Transverse colon (tissue), 4 donors: ENCODE results near the gene PIR. TPM values are rescaled to one million over a fixed set of nuclear protein-coding genes. Genes with fewer than 3 reads are reported as not detected.

Experiments used
- DNase-seq: peaks from one replicate; pipeline ENCODE4 v3.0.0-alpha.2; 2019
- H3K27ac ChIP-seq, 4 donors: fragments of 200-600 bp; sonication (generic); 2 replicates each; pipeline ENCODE4 v1.5.1; 2016 to 2018; ENCODE audit warnings: inconsistent platforms in 4 of 4
- H3K27me3 ChIP-seq: fragments of 200-600 bp; sonication (generic); 2 replicates; pipeline ENCODE4 v1.5.1; 2017; ENCODE audit warnings: inconsistent platforms
- H3K36me3 ChIP-seq, 4 donors: fragments of 200-600 bp; sonication (generic); 2 replicates each; pipeline ENCODE4 v1.5.1; 2017 to 2019; ENCODE audit warnings: inconsistent platforms in 4 of 4
- H3K4me1 ChIP-seq, 4 donors: fragments of 200-600 bp; sonication (generic); 2 replicates each; pipeline ENCODE4 v1.5.1; 2017 to 2020; ENCODE audit warnings: inconsistent platforms in 4 of 4
- H3K4me3 ChIP-seq, 4 donors: fragments of 200-600 bp; sonication (generic); 1 replicate in 1 of 4; 2 replicates in 3 of 4; pipeline versions ENCODE4 v1.5.1 to v1.6.1; 2017 to 2019; ENCODE audit warnings: inconsistent platforms in 4 of 4
- H3K9me3 ChIP-seq, 2 donors: fragments of 200-600 bp; sonication (generic); 2 replicates each; pipeline ENCODE4 v1.5.1; 2017 to 2019; ENCODE audit warnings: inconsistent platforms in 2 of 2
- EP300 ChIP-seq: sonication (generic); formaldehyde crosslinking; IDR thresholded peaks from one replicate; pipeline ENCODE4 v1.6.1; 2017; ENCODE audit warnings: antibody characterized with exemption, low read depth
- POLR2A ChIP-seq: fragments of 450-650 bp; IDR thresholded peaks from one replicate; pipeline ENCODE4 v1.6.1; 2016; ENCODE audit warnings: antibody characterized with exemption, mild to moderate bottlenecking, moderate library complexity
- POLR2AphosphoS5 ChIP-seq, 3 donors: sonication (generic); formaldehyde crosslinking; IDR thresholded peaks; one replicate each; pipeline ENCODE4 v1.6.1; 2016; ENCODE audit warnings: antibody characterized with exemption in 3 of 3
- WGBS, 2 donors: methylation state at CpG; one replicate each; pipeline ENCODE4 v1.1.5; 2018; ENCODE audit warnings: low coverage in 1 of 2; 5-methylcytosine and 5-hydroxymethylcytosine counted together
- in situ Hi-C, 4 donors: fragments of 200-750 bp; cut with MboI; loops; one replicate each; pipeline versions ENCODE4 v1.15.0 to v1.15.1; 2017; ENCODE audit warnings: low sequenced_read_pairs in 3 of 4, low pct_ligation_motif_present in 1 of 4, low pct_unique_long_range_greater_than_20kb in 1 of 4
- intact Hi-C: fragments of 100-400 bp; cut with DNase I; formaldehyde crosslinking; loops from one replicate; pipeline ENCODE4 v1.15.1; 2023; ENCODE audit warnings: low total_unique reads
- total RNA-seq, 4 donors: library from RNA; depleted of rRNA; stranded (reverse); fragments of >200 nt; gene quantifications; one replicate each; pipeline ENCODE4 v1.1.0, GENCODE V29; 2016
- TF ChIP-seq, protein P1 (sequence below), 5 experiments: fragments of 200-600 bp in 3 of 5; fragments of 450-650 bp in 2 of 5; sonication (generic) in 3 of 5; IDR thresholded peaks; 1 replicate in 2 of 5; 2 replicates in 3 of 5; pipeline ENCODE4 v1.5.1; 2016 to 2017; ENCODE audit warnings: antibody characterized with exemption in 5 of 5, inconsistent platforms in 3 of 5, mild to moderate bottlenecking in 2 of 5, moderate library complexity in 1 of 5

PIR gene
- total RNA-seq, 4 donors from 2014 or later, result 10.0 to 85.8 (median 11.6) TPM; not detected in 1

GRCh38 chrX:15358533-15358932, 134.6 kb downstream of the PIR start:
- H3K36me3 ChIP-seq, result no peaks in the 10 kb centered on the region
- H3K9me3 ChIP-seq, result no peaks in the 10 kb centered on the region
- no peaks in the 10 kb centered on the region for H3K27me3 ChIP-seq
- H3K4me3 ChIP-seq, result no peak overlapping the region
- DNase-seq, result no peak
- in situ Hi-C loops, result no loop called here
- intact Hi-C loops, result no loop called here
- TF ChIP-seq POLR2AphosphoS5 (IDR thresholded peaks at IDR 0.05) (no peak), EP300 (no peak), POLR2A (no peak)
- TF ChIP-seq, protein P1, sequence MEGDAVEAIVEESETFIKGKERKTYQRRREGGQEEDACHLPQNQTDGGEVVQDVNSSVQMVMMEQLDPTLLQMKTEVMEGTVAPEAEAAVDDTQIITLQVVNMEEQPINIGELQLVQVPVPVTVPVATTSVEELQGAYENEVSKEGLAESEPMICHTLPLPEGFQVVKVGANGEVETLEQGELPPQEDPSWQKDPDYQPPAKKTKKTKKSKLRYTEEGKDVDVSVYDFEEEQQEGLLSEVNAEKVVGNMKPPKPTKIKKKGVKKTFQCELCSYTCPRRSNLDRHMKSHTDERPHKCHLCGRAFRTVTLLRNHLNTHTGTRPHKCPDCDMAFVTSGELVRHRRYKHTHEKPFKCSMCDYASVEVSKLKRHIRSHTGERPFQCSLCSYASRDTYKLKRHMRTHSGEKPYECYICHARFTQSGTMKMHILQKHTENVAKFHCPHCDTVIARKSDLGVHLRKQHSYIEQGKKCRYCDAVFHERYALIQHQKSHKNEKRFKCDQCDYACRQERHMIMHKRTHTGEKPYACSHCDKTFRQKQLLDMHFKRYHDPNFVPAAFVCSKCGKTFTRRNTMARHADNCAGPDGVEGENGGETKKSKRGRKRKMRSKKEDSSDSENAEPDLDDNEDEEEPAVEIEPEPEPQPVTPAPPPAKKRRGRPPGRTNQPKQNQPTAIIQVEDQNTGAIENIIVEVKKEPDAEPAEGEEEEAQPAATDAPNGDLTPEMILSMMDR (IDR thresholded peaks at IDR 0.05), result no peak
- WGBS, 2 donors, result 66% methylated on average over 2 of the region's 2 CpGs; no CpG with 5 or more reads in 1 of the 2 donors
- H3K27ac ChIP-seq, result no peak overlapping the region
- H3K4me1 ChIP-seq, result no peaks in the 10 kb centered on the region

DNA sequence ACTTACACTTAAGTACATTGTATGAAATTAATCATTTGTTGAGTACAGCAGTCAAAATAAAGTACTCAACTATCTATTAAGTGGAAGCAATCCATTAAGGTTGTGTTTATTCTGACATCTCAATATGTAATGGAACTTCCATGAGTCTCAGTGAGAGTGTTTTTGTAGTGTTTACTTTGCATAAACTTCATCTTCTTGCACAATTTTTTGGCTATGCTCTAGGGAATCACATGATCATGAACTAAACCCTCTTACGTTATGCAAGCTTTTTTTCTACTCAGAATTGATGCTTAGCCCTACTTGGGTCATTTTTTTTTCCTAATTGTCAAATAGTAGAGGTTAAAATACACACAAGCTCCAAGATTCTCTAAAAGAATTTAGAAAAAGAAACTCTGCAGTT, 136.7 kb downstream of the PIR start:
- Histone ChIP-seq H3K4me3 (no peak overlapping the region), H3K4me1 (no peaks in the 10 kb centered on the region), H3K9me3 (no peaks in the 10 kb centered on the region), H3K27me3 (no peaks in the 10 kb centered on the region), H3K27ac (no peak overlapping the region), H3K36me3 (no peaks in the 10 kb centered on the region)
- no peak for DNase-seq
- WGBS, 2 donors, result 38 to 43% methylated on average over 1 of the region's 1 CpG
- intact Hi-C loops, result no loop called here
- in situ Hi-C loops, result no loop called here
- TF ChIP-seq POLR2AphosphoS5 (IDR thresholded peaks at IDR 0.05), result peak in 2 of 3 donors; percentile 27 to 63
- TF ChIP-seq, protein P1 (IDR thresholded peaks at IDR 0.05), result no peak

- DNase-seq, result no peak
- no peaks in the 10 kb centered on the region for H3K9me3 ChIP-seq
- in situ Hi-C loops (no loop called here), intact Hi-C loops (no loop called here)
- no peak overlapping the region for H3K27ac ChIP-seq
- H3K36me3 ChIP-seq, result no peaks in the 10 kb centered on the region
- WGBS, 2 donors, result 40 to 71% methylated on average over 1 to 8 of the region's 8 CpGs
- H3K27me3 ChIP-seq, result no peaks in the 10 kb centered on the region
- H3K4me1 ChIP-seq, result no peaks in the 10 kb centered on the region
- TF ChIP-seq, protein P1 (IDR thresholded peaks at IDR 0.05), result no peak
- TF ChIP-seq POLR2A, result no peak
- TF ChIP-seq POLR2AphosphoS5 (IDR thresholded peaks at IDR 0.05), result no peak
- TF ChIP-seq EP300, result no peak
- no peak overlapping the region for H3K4me3 ChIP-seq
Observed at GRCh38 chrX:15350329-15350996, 142.7 kb downstream of the PIR start.

DNA sequence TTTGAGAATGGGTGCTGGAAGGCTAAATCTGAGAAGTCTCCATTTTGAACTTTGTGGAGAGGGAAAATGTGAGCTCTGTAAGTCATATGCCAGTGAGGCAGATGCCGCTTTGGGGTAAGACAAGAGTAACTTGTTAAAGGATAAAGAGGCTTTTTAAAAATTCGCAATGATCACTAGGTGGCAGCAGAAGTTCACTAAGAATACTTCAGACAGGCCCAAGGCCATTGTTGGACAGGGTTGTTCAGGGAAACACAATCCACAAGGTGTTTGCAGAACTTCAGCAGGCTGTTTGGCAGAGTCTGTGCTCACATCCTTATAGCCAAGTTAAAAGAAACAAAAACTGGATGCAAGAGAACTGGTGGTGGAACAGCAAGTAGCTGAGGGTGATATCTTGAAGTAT, 144.1 kb downstream of the PIR start:
- H3K36me3 ChIP-seq, result no peaks in the 10 kb centered on the region
- WGBS, 2 donors, result 18% methylated on average over 2 of the region's 2 CpGs; no CpG with 5 or more reads in 1 of the 2 donors
- DNase-seq, result peak; percentile 13
- no peaks in the 10 kb centered on the region for H3K9me3 ChIP-seq
- no peak overlapping the region for H3K4me3 ChIP-seq
- in situ Hi-C loops (loop anchor here in 3 of 4 donors (10.0 to 25.0 kb wide), 3 partner anchors 113 to 338 kb away; no protein-coding TSS in a partner anchor), intact Hi-C loops (no loop called here)
- TF ChIP-seq, protein P1 (IDR thresholded peaks at IDR 0.05), result peak; percentile 28 to 43 (median 40)
- TF ChIP-seq POLR2AphosphoS5 (IDR thresholded peaks at IDR 0.05) (no peak), EP300 (no peak), POLR2A (no peak)
- H3K27ac ChIP-seq, result no peak overlapping the region
- H3K27me3 ChIP-seq, result no peaks in the 10 kb centered on the region
- H3K4me1 ChIP-seq, result no peaks in the 10 kb centered on the region
